NAMALWA (cell line): Measurements from ENCODE around the gene COL11A2.
"Not testable (repeated sequence)": the region's sequence is repeated elsewhere in the genome, so short reads cannot be mapped to it uniquely, and the experiment has no call there.

Experiments used
- DNase-seq: peaks from one replicate; pipeline ENCODE4 v3.0.0-alpha.2; 2015; ENCODE audit warnings: low spot score

Gene COL11A2

DNA sequence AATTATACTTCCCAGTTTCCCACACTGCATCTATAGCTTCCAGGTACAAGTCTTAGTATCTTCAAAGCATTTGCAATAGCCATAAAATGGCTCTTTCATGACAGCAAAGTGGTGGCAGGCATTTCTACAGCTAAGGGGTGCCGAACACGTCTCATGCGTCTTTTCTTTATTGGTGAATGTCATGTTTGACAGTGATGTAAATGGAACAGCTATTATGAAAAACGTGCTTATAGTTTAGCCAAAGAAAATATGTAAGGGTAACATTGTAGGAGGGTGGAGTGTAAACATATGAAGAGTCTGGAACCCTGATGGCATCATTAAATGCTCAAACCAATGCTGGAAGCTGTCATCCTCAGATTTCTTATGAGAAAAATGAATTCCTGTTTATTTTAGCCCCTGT is 37.9 kb downstream of the COL11A2 start:
- DNase-seq: no peak

DNA sequence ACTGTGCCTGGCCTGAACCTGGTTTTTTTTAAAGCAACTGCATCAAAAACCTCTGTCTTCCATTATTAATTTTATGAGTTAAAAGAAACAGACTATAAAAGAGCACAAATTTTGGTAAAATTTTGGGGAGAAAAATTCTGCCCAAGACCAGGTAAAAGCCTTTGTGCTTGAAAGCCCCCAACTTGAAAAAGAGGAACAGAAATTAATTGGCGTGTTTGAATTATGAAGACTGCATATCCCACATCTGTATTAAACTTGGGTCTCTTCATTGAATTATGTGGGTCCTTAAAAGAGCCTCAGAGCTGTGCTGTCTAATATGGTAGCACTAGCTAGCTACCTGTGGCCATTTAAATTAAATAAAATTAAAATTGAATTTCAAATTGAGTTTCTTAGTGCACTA is 41.2 kb downstream of the COL11A2 start:
- DNase-seq: no peak

GRCh38 chr6:33150560-33150959 is 41.7 kb downstream of the COL11A2 start:
- not testable (repeated sequence) for DNase-seq

GRCh38 chr6:33147807-33148666 is 44.2 kb downstream of the COL11A2 start:
- peak; percentile 50 for DNase-seq

DNA sequence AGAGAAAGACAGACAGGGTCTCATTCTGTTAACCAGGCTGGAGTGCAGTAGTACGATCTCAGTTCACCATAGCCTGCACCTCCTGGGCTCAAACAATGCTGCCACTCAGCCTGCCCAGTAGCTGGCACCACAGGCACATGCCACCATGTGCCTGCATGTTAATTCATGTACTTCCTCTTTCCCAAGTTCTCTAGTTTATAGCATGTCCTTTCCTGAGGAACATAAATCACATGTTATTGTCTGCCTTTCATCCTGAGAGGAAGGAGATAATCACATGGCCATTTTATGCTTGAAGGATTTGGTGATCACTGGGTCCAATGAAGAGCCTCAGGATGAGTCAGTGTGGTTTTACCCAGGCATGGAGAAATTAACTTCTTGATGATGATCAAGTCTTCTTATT is 47.9 kb downstream of the COL11A2 start:
- DNase-seq: no peak

DNA sequence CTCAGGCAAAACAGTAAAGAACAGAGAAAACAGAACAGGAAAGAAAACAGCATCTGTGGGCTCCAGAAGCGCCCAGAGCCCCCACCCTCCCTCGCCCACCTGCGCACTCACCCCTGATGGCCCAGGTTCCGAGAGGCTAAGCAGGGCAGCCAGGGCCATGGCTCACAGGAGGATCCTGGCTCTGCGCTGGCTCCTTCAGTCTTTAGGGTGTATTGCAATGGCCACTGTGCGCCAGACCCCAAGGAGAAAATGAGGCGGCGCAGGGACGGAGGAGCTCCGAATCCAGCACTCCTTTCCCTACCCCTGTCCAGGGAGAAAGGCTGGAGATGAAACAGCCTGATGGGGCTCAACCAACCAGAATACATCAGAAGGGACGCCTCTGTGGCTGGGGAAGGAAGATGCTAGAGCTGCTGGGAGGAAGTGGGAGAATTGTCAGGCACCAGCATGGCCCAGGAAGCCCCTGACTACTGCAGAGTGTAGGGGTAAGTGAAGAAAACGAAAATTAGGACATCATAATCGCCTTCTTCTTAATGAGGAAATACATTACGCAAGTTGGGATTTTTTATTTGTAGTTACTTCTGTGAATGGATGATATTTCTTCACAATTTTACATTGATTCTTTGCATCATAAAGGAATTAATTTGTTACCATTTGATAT is 49.0 kb downstream of the COL11A2 start:
- no peak for DNase-seq

- no peak for DNase-seq
These were observed 49.7 kb downstream of the COL11A2 start for GRCh38 chr6:33142501-33143070.

DNA sequence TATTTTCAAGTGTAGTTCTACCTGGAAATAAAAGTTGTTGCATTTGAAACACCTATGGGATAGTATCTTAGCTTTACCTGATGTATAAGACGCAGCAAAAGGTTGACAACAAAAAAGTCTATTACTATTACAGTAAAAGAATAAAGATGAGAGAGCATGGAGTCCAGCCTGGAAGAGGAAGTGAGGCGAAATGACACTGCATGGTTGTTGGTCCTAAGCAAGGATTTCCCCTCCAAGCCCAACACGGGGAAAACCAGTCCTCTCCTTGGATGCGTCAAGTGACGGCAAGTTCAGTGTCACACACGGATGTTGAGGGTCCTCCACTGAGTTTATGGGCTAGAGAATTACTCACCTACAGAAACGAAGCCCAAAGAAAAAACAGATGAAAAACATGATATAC is 51.7 kb downstream of the COL11A2 start:
- DNase-seq: no peak

GRCh38 chr6:33139596-33140206 is 52.6 kb downstream of the COL11A2 start:
- no peak for DNase-seq

GRCh38 chr6:33136310-33136900 is 55.9 kb downstream of the COL11A2 start:
- DNase-seq: no peak

- no peak for DNase-seq
These were observed 60.2 kb downstream of the COL11A2 start for GRCh38 chr6:33132081-33132524.

DNA sequence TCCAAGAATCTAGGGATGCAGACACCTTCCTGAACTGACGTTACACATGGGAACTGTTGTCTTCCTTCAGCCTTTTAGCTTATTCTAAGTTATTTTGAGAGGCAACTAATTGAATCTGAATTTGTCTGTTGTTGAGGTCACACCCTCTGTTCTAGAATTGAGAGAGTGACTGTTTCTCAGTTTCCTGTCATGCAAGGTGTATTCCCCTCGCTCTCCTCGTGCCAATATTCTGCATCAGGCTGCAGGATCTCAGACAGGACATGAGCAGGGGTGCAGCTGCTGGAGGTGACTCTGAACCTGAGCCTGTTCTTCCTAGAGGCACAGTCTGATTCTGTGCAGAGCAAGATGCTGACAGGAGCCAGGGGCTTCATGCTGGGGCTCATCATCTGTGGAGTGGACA is 63.9 kb downstream of the COL11A2 start:
- DNase-seq: no peak

GRCh38 chr6:33126101-33126714 is 66.1 kb downstream of the COL11A2 start:
- DNase-seq: peak; percentile 66

- no peak for DNase-seq
These were observed 67.3 kb downstream of the COL11A2 start for GRCh38 chr6:33124947-33125346.

DNA sequence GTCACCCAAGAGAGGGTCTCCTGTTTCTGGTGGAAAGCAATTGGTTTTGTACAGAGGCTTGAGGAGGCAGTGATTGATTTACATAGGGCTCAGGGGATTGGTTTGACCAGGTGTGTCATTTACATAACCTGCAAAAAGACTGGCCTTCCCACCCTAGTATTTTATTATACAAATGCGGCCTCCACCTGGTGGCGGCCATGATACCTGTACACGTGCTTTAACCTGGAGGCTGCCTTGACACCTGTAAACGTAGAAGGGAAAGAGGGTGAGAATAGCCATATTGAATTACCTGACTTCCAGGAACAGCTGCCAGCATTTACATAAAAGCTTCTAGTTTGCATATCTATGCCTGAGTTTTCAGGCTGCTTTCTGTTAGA is 67.8 kb downstream of the COL11A2 start:
- no peak for DNase-seq

DNA sequence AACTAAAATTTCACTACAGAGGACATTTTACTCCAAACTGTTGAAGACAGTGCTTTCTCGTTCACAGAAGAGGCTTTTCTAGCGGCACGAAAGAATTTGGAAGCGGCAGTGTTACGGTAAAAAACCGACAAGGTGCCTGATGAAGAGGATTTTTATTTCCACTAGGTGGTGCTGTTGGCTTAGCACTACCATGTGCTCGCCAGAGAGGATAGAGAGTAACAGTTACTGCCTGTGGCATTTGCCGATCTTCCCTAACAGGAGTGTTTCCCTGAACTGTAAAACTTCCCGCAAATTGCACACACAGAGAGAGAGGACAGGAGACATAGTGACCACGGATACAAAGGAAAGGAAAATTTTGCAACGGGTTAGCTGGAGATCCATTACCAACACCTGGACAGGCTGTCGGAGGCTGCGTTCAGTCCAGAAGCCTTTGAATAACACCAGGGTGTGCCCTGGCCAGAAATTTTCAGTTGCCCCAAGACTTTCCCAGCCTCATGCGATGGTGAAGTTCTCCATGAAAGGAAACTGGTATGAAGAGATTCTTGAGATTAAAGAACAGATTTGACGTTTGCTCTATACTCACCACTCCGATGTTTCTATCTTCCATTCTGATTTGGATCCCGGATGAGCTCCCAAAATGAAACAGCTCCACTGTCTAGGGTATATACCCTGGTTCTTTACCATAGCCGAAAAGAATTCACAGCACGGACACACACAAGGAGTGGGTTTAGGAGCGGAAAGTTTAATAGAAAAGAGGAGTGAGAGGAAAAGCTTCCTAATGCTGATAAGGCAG is 68.3 kb downstream of the COL11A2 start:
- peak; percentile 72 for DNase-seq

DNA sequence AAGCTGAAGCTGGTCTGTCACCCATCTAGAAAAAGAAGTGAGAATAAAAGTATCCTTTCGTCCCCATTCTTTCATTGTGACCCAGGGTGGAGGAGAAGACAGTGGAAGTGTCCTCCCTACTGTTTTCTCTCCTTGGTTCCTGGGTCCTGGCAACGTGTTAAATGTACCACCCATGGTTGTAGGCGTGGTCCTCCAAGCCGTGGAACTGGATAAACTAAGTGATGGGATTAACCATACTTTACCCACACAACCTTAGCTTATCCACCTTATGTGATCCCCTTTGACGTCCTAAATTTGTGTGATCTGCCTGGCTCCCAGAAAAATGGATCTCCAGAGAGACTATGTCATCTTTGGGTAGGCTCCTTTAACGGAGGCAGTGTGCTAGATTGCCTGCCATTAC is 69.1 kb downstream of the COL11A2 start:
- DNase-seq: no peak

DNA sequence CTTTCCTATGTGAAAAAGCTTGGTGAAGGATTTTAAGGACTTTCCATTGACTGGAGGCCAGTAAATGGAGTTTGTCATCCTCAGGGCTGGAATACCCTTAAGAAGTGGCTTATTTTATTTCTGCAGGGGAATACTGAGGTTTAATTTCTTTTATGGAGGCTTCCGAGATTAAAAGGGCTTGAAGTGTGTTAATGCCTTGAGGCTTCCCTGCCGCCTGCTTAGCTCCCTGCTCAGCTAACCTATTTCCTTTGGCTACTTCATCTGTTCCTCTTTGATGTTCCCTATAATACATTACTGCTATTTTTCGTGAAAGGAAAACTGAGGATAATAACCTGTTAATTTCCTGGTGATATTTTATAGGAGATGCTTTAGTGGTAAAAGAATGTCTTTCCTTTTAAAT is 72.3 kb downstream of the COL11A2 start:
- DNase-seq: no peak

DNA sequence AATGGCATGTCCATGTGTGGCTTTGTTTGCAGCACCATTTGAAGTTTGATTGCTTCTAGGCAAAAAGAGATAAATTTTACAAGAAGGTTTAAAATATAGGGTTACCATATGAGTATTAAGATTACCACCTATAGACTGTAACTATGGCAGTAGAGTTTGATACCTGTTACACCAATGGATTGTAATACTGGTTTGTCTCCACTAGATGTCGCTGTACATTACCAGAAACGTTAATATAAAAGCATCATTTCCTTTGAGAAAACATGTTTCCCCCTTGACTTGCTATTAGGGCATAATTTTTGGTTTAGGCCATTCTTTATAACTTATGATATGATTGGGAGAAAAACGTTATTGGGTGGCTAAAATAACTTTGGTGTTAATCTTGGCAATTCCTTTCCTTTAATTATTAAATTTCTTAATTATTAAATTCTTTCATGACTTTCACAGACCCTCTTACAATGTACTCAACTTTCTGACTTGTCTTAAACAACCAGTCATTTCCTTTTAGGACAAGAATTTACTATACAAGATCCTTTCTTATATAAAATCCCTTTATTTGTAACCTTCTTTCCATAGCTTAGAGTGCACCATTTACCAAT is 73.6 kb downstream of the COL11A2 start:
- peak; percentile 85 for DNase-seq

DNA sequence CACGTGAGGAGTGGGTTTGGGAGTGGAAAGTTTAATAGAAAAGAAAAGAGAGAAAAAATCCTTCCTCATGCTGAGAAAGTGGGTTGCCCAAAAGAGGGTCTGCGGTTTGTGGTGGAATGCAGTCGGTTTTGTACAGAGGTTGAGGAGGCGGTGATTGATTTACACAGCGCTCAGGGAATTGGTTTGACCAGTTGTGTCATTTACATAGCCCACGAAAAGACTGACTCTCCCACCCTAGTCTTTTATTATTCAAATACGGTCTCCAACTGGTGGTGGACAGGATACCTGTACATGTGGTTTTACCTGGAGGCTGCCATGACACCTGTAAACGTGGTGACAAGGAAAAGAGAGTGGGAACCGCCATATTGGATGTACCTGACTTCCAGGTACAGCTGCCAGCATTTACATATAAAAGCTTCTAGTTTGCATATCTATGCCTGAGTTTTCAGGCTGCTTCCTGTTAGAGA is 74.4 kb downstream of the COL11A2 start:
- DNase-seq: no peak
